NCI-H146 treated with DMSO at 0.1 percent for 48 hours (cell line): Measurements from ENCODE around the gene PCDH11X.
"Not testable (repeated sequence)": the region's sequence is repeated elsewhere in the genome, so short reads cannot be mapped to it uniquely, and the experiment has no call there.

ENCODE experiments used
- DNase-seq: peaks from one replicate; lab custom pipeline; 2025; ENCODE audit not compliant: unreplicated experiment; lab: John Stamatoyannopoulos, UW

Gene PCDH11X, protein sequence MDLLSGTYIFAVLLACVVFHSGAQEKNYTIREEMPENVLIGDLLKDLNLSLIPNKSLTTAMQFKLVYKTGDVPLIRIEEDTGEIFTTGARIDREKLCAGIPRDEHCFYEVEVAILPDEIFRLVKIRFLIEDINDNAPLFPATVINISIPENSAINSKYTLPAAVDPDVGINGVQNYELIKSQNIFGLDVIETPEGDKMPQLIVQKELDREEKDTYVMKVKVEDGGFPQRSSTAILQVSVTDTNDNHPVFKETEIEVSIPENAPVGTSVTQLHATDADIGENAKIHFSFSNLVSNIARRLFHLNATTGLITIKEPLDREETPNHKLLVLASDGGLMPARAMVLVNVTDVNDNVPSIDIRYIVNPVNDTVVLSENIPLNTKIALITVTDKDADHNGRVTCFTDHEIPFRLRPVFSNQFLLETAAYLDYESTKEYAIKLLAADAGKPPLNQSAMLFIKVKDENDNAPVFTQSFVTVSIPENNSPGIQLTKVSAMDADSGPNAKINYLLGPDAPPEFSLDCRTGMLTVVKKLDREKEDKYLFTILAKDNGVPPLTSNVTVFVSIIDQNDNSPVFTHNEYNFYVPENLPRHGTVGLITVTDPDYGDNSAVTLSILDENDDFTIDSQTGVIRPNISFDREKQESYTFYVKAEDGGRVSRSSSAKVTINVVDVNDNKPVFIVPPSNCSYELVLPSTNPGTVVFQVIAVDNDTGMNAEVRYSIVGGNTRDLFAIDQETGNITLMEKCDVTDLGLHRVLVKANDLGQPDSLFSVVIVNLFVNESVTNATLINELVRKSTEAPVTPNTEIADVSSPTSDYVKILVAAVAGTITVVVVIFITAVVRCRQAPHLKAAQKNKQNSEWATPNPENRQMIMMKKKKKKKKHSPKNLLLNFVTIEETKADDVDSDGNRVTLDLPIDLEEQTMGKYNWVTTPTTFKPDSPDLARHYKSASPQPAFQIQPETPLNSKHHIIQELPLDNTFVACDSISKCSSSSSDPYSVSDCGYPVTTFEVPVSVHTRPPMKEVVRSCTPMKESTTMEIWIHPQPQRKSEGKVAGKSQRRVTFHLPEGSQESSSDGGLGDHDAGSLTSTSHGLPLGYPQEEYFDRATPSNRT (N-terminal part only)

DNA sequence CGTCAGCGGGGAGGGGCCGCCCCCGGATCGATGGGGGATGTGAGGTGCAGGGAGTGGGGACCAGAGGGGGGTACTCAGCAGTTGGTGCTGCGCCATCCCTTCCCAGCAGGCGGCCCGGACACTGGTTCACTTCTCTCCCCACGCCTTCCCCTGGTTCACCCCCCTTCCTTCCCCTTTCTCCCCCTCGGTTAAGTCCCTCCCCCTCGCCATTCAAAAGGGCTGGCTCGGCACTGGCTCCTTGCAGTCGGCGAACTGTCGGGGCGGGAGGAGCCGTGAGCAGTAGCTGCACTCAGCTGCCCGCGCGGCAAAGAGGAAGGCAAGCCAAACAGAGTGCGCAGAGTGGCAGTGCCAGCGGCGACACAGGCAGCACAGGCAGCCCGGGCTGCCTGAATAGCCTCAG lies at the start of gene PCDH11X:
Gene PCDH11X (plus strand): TSS at position 241 of the 400 bp plus-strand sequence. CDS start 56,130 bp downstream, outside the sequence.
- not testable (repeated sequence) for DNase-seq

DNA sequence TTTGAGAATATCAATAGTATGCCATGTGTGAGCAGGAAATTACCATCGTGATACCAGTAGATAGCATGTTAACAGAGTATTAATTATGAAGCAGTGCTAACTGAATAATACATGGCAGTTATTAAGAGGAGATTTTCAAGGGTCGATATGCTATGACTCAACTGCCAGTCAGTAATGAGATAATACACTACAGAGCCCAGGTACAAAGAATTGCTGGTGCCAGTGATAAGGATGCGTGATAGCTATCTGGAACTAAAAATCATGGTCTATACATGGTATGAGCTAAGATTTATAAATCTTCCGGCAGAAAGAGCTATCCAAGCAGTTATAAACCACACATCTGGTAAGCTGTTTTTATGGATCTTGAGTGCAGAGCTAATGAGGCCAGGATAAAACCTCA lies 31.7 kb upstream of the PCDH11X start:
- DNase-seq = not testable (repeated sequence)

DNA sequence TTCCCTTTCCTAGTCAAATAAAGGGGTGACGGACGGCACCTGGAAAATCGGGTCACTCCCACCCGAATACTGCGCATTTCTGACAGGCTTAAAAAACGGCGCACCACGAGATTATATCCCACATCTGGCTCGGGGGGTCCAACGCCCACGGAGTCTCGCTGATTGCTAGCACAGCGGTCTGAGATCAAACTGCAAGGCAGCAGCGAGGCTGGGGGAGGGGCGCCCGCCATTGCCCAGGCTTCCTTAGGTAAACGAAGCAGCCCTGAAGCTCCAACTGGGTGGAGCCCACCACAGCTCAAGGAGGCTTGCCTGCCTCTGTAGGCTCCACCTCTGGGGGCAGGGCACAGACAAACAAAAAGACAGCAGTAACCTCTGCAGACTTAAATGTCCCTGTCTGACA lies 26.2 kb upstream of the PCDH11X start:
- not testable (repeated sequence) for DNase-seq

DNA sequence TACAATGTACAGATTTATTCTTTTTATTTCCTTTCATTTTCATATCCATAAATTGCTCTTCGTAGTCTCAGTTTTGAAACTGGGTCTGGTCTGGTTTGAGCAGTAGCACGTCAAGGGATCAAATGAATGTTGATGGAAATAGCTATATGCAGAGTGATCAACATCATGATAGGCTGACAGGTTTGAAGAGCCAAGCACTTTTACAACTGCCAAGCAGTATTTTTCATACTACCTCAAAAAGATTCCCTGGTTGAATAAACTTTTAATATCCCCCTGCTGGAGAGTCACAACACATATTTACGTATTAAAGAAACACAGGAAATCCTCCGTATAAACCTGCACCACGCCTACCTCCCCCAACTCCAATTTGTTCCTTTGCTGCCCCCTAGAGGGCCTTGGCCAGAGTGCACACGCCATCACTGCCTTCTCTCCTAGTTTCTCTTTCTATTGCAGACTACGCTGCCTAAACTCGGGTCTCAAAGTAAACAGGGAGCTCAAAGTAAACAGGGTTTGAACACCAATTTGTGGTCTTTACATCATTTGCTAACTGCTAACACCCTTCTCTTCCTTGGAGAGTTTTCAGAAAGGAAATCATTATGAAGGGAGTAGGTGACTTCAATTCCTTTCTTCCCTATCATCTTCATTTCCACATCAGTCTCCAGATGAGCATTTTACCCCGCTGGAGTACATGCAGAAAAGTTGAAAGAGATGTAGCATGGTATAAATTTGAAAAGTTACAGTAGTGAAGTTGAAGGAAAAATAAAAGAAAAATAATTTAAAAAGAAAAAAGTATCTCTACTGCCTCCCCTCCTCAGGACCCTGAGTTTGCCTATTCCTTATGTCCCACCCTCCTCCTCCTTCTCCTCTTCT lies 8.3 kb upstream of the PCDH11X start:
- not testable (repeated sequence) for DNase-seq

DNA sequence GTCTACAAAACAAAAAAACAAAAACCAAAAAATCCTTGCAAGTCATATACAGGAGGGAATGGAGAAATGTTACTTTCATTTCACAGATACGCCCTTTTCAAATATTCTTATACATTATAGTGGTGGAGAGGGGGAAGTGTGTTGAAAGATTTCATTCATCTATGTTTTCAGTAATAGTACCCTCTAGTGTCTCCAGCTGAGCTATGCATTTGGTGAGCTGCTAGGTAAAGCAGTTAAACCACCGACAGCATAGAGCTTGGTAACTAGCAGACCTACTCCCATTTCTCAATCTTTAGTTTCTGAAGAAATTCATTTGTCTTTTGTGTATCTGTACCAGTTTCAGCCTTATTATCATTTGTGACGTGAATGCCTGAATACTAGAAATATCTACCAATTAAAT lies 5.2 kb upstream of the PCDH11X start:
- not testable (repeated sequence) for DNase-seq

DNA sequence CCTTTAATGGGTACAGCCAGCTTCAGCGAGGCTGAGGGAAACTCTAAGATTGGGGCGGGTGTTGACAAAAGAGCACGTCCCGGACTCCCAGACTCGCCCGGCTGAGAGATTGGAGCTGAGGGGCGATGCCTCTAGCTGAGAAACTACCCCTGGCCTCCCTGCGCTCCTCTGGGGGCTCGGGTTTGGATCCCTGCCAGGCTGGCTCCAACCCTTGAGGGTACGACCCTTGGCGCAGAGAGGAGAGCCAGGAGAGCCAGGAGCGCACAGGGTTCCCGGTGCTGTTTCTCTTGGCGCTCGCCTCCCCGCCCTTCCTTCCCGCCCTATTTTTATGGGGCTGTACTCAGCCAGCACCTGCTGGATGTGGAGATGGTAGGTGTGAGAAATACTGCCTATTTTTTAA lies 833 bp downstream of the PCDH11X start:
- DNase-seq = not testable (repeated sequence)

DNA sequence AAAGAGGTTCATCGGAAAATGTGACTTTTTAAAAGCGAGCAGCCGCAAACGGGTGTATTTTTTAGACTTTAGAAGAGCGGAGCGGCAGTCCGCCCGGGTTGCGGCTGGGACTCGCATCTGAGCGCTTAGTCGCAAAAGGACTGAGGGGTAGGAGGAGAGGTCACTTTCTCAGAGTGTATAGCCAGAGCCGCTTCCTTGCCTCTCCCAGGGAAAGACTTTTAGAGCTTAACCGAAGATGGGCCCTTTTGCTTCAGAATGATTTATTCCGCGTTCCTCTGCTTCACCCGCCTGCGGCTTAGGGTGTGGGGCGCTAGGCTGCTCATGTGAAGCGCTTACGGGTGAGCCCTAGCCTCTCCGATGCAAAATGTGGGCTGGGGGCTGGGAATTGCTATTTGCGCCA lies 1.5 kb downstream of the PCDH11X start:
- DNase-seq = not testable (repeated sequence)

DNA sequence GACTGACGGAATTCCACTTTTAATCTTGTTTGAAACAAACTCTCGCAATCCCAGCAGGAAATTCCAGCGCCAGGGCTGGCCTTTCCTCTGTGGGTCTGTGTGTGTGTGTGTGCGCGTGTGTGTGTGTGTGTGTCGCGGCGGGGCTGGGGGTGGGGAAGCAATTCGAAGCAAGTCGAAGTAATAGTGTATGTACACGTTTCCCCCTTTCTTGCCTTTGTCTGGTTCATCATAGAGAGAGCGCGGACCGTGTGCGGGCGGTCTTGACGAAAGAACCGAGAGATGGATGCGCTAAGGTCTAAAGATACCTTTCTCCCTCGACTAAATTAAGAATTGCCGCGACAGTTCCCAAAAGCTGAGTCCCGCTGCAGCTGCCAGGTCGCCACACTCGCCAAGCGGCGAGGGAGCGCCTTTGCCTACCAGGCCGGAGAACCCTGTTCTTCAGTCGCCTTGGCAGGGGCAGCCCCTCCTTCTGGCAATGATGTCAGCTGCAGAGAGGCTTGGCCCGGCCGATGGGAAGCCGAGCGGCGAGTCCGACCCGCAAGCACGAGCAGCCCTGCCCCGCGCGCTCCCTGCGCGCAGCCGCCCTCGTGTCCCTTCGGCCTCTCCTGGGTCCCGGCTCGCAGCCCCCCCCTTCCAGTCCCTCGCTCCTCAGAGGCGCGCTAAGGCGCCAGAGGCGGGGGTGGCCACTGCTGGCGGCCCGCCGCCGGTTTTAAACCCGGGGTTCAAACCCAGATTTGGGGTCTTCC lies 2.6 kb downstream of the PCDH11X start:
- DNase-seq = not testable (repeated sequence)

DNA sequence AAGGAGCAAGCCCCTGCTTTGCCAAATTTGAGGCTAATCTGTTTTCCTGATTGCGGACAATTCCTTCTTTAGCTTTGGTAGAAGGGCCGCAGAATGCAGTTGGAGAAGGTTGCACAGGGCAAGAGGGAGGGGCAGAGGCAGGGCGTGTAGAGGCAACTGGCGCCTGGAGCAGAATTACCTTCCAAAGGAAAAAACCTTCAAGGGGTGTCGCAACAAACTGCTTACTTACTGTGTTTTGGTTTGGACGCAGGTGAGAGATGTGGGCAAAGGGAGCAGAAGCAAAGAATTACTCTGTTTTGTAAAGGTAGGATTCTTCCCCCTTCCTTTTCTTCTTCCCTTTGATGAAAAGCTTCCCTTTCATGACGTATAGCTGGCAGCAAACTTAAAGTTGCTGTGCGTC lies 3.6 kb downstream of the PCDH11X start:
- not testable (repeated sequence) for DNase-seq

DNA sequence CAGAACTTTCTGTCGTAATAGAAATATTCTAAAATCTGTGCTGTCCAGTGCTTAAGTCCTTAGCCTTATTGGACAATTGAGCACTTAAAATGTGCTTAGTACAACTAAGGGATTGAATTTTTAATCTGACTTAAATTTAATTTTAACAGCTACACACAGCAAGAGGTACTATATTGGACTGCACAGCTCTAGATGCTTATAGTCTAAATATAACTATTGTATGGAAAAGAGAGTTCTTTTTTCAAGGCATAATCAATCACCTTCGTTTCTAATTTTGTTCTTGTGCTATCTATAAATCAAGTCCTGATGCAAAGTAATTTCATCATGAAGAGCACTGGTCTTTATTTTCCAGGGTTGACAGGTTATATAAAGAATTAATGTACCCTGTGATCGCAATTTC lies 38.4 kb downstream of the PCDH11X start:
- not testable (repeated sequence) for DNase-seq

DNA sequence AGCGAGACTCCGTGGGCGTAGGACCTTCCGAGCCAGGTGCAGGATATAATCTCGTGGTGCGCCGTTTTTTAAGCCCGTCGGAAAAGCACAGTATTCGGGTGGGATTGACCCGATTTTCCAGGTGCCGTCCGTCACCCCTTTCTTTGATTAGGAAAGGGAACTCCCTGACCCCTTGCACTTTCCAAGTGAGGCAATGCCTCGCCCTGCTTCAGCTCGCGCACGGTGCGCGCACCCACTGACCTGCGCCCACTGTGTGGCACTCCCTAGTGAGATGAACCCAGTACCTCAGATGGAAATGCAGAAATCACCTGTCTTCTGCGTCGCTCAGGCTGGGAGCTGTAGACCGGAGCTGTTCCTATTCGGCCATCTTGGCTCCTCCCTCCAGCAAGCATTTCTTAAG lies 46.1 kb downstream of the PCDH11X start:
- not testable (repeated sequence) for DNase-seq
